22Rv1 (cell line): Measurements from ENCODE around the gene CA11.
A peak's percentile ranks its signal among the peaks of the same experiment; 100 is the strongest.

Source experiments
- H3K27ac ChIP-seq: fragments of 450-650 bp; 2 replicates; pipeline ENCODE4 v1.5.1; 2017
- CTCF ChIP-seq: fragments of 450-650 bp; IDR thresholded peaks from 2 replicates; pipeline ENCODE4 v1.5.1; 2017; ENCODE audit warnings: mild to moderate bottlenecking
- ZFX ChIP-seq: fragments of 450-650 bp; IDR thresholded peaks from 2 replicates; pipeline ENCODE4 v1.6.1; 2017; ENCODE audit warnings: antibody characterized with exemption, borderline replicate concordance

CA11 gene

DNA sequence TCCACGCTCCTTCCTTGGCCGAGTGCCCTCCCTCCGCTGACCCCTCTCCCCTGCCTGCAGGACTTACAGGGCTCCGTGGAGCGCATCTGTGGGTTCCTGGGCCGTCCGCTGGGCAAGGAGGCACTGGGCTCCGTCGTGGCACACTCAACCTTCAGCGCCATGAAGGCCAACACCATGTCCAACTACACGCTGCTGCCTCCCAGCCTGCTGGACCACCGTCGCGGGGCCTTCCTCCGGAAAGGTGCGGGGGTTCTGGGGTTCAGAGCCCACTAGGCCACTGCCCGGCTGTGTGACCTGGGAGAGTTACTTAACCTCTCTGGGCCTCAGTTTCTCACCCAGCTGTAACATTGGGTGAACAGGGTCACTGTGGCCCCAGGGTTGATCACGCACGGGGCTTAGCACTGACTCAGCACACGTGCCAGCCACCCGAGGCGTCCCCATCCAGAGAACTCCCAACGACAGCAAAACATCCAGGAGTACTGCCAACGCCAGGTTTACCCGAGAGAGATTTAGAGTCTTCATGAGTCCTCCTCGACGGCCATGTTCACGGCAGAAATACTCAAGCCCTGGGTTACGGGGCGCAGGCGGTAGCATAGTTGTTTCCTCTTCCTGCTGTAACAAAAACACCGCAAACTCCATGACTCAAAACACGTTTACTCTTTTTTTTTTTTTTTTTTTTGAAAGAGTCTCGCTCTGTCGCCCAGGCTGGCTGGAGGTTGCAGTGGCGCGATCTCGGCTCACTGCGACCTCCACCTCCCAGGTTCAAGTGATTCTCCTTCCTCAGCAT is 49.1 kb downstream of the CA11 start:
- TF ChIP-seq ZFX, result no peak
- TF ChIP-seq CTCF, result no peak
- H3K27ac ChIP-seq, result no peak overlapping the region

DNA sequence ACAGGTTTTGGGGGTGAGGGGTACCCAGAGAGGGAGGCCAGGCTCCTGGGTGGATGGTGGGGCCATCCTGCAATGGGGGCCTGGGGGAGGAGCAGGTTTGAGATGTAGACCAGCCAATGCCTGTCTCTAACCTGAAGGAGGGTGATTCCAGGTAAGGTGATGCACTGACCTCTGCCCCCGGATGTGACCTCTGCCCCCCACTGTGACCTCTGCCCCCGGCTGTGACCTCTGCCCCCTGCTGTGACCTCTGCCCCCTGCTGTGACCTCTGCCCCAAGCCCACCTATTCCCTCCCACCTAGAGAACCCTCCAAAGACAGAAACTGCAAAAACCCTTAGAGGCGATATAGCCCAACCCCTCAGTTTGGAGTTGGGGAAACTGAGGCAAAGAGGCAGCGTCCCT is 49.8 kb downstream of the CA11 start:
- no peak for TF ChIP-seq CTCF
- no peak overlapping the region for H3K27ac ChIP-seq

- H3K27ac ChIP-seq, result no peak overlapping the region
- TF ChIP-seq CTCF, result no peak
- TF ChIP-seq ZFX, result no peak
These were observed 50.2 kb downstream of the CA11 start for GRCh38 chr19:48595833-48596232.

DNA sequence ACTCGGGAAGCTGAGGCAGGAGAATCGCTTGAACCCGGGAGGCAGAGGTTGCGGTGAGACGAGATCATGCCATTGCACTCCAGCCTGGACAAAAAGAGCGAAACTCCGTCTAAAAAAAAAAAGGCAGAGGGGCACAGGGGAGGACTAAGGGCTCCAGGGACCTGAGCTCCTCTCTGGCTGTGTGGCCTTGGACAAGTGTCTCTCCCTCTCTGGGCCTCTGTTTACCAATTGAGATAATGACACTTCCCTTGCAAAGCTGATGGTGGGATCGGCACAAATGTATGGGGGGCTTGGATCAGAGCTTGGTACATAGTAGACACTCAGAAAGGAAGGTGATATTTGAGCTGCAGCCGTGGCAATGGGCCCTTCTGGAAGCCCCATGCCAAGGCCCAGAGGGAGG is 50.8 kb downstream of the CA11 start:
- no peak overlapping the region for H3K27ac ChIP-seq
- TF ChIP-seq CTCF, result no peak
- TF ChIP-seq ZFX, result no peak

DNA sequence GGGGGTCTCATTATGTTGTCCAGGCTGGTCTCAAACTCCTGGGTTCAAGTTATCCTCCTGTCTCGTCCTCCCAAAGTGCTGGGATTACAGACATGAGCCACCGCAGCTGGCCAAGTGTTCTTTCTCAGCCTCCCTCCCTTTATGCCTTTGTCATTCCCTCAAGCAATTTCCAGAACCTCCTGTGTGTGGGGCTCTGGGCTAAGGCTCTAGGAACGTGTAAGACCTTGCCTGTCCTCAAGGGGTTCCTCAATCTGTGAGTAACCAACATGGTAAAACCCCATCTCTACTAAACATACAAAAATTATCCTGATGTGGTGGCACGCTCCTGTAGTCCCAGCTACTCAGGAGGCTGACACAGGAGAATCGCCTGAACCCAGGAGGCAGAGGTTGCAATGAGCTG is 55.0 kb downstream of the CA11 start:
- no peak overlapping the region for H3K27ac ChIP-seq
- TF ChIP-seq ZFX (no peak), CTCF (no peak)

GRCh38 chr19:48588670-48589401 is 57.2 kb downstream of the CA11 start:
- H3K27ac ChIP-seq, result no peak overlapping the region
- TF ChIP-seq CTCF, result peak; percentile 98
- no peak for TF ChIP-seq ZFX
